Stimulated activated naive CD4-positive, alpha-beta T cell treated with Interleukin-2 at 50 U/mL for 16 hours (primary cell): Measurements from ENCODE around the gene CCDC85A.

ENCODE experiments used
- DNase-seq: peaks from one replicate; lab custom pipeline; 2025; lab: John Stamatoyannopoulos, UW

Gene CCDC85A

DNA sequence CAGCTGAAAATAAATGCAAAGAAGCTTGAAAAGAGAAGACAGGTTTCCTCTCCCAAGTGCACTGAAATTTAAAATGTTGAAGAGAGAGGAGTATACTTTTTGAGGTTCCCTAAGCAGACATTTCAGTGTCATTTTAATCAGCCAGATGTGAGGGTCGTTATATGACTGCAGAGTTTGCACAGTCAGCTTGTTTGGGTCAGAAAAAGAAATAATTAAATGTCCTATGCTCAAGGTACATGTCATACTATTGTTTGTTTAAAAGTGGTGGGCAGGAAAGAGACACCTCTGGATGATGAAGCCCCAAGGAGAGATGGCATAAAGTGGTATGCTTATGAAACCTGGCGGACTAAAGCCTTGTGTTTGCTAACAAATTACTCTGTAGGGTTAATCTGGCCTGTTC, 55.2 kb downstream of the CCDC85A start:
- no peak for DNase-seq

GRCh38 chr2:56239437-56239836, 55.6 kb downstream of the CCDC85A start:
- no peak for DNase-seq

DNA sequence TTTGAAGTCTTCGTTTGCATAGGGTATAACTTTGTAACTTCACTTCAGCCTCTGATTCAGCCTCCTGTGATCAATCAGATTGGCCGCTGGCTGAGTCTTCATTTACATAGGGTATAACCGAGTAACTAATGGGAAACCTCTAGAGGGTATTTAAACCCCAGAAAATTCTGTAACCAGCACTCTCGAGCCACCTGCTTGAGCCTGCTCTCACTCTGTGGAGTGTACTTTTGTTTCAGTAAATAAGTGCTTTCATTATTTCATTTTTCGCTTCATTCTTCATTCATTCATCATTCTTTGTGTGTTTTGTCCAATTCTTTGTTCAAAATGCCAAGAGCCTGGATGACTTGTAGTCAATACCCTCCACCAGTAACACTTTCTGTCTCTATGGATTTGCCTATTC, 56.4 kb downstream of the CCDC85A start:
- DNase-seq, result no peak

DNA sequence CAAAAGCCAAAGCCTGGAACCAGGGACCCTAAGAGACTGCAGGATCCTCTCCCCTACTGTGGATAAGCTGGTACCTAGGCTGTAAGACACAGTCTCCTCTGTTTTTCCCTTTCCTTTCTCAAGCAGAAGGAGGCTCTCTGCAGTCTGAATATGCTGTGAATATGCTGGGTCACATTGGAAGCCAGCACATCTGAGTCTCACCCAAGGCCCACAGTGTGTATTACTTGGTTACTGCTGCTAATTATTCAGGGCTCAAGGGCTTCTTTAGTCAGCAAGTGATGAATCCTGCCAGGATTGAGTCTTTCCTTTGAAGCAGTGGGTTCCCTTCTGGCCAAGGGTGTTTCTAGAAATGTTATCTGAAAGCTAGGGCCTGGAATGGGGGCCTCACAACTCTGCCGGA, 60.7 kb downstream of the CCDC85A start:
- DNase-seq, result no peak

GRCh38 chr2:56244911-56245530, 61.2 kb downstream of the CCDC85A start:
- DNase-seq, result no peak

- no peak for DNase-seq
These were observed 65.4 kb downstream of the CCDC85A start for GRCh38 chr2:56248965-56249742.

DNA sequence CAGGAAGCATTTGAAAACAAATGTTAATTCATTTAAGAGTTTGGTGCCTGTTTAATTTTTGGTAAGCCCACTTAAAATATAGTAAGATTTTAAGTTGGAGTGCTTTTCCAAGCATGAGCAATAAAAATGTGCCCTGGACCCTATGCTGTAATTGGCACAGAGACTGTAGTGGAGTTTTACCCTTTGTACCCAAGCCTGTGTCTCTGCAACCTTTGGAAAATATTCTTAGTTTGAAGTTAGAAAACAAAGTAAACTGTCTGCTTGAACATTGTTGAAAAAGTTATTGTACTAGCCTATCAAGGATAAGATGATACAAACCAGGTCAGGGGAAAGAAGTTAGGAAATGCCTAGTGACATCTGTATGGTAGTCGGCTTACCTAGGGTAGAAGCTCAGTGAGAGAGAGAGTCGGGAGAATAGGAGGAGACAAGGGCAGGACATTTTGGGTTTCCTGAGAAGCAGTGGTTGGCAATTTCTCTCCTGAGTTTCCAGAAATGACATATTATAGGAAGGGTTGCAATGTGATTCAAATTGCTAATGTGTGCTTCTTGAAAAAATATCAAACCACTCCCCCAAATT, 66.5 kb downstream of the CCDC85A start:
- no peak for DNase-seq

DNA sequence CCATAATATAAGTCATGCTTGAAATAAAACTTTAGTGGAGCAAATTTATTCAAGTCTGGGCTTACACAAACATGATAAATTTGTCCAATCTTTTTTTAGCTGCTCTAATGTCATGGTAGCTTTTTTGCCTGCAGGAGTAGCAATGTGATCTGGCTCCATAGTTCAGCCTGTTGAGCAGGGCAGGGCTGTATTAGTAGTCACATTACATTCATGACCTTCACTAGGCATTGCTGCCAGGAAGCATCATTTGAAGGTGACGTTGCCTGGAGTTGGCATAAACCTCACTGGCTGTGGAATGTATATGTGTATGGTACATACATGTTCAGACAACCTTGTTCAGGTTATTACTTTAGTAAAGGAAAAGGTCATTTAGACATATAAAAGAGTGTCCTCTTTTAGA, 76.6 kb downstream of the CCDC85A start:
- DNase-seq, result no peak

DNA sequence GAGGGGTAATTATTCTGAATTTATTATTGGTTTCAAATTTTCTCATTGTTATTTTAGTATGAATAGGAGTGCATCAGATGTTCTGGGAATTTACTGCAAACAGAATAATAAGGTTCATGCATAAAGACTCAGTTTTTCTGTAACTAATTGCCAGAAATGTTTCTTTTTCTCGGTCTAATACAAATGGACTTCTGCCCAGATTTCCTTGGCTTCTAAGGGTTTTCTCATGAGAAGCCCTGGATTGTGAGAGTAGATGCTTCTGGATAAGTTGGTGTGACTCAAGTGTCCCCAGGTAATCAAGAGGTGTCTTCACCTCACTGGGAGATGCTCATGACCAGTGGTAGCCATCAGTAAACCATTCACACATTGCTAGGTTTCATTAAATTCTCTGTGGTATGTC, 78.5 kb downstream of the CCDC85A start:
- DNase-seq, result no peak

DNA sequence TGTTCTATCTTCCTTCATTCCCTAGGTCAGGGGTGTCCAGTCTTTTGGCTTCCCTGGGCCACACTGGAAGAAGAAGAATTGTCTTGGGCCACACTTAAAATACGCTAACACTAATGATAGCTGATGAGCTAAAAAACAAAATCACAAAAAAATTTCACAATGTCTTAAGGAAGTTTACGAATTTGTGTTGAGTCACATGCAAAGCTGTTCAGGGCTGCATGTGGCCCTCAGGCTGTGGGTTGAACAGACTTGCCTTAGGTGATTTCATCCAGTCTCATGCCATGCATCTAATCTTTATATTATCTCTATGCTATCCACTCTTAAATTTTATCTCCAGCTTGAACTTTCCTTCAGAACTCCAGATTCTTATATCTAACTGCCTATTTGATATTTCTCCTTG, 80.1 kb downstream of the CCDC85A start:
- no peak for DNase-seq

DNA sequence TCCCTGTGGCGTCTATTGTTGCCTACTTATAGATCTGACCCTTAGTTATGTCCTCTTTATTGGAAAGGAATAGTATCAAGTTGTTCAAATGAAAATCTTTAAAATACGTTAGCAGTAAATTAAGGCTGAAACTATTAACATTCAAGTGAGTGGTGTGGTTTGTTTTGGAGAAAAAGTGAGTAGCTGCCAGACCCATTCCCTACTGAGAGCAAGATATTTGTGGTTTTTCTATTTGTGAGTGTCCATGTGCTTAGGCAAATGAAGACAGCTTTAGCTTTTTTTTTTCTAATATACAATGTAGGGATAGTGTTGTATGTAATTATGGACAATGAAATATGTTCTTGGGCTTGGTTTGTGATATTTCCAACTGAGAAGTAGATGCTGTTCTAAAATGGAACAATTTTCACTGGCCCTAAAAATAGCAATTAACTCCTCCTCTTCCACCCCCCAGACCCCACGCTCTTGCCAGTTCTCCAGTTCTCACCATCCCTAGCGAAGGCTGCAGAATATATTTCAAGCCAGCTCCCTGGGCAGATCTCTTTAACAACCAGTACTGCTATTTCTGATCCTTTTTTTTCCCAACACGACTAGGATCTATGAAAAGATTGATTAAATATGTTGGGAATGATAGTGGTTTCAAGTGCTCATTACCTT, 83.1 kb downstream of the CCDC85A start:
- no peak for DNase-seq

- no peak for DNase-seq
These were observed 83.6 kb downstream of the CCDC85A start for GRCh38 chr2:56267415-56267788.

DNA sequence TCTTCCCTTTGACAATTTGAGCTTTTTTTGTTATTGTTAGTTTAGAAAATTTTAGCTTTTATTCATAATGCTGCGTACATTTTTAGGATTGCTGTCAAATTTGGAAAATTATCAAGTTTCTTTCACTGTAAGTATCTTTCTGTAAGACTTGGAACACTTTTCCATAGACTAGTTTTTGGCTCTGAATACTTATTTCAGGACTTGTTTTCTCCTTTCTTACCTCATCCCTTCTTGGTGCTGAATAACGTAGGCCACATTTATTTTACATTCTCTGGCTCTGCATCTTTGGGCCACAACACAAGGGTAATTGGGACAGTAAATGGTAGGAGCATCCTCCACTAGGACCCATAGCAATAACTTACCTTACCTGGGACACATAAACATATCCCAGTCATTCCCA, 85.1 kb downstream of the CCDC85A start:
- DNase-seq, result no peak

GRCh38 chr2:56271275-56271674, 87.5 kb downstream of the CCDC85A start:
- DNase-seq, result no peak

- no peak for DNase-seq
These were observed 101.4 kb downstream of the CCDC85A start for GRCh38 chr2:56285224-56285623.

- no peak for DNase-seq
These were observed 103.1 kb downstream of the CCDC85A start for GRCh38 chr2:56286936-56287335.

DNA sequence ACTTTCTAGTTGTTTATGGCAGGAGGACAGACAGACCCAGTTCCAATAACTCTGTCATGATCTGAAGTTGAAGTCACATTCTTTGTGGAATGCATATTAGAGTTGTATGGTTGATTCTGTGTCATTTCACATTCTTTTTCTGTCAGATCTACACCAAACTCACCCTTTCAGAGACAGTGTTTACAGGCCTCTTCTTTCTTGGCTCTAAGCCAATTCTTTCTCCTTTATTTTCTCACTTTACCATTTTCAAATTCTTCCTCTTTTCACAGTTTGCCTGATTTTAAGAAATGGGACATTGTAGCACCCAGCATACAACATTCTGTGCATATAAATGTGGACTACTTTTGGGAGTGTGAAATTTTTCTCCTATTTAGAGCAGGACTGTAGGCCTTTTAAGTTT, 103.7 kb downstream of the CCDC85A start:
- DNase-seq, result no peak

- no peak for DNase-seq
These were observed 104.2 kb downstream of the CCDC85A start for GRCh38 chr2:56287974-56288373.

- DNase-seq, result no peak
These were observed 105.2 kb downstream of the CCDC85A start for GRCh38 chr2:56288838-56289580.

GRCh38 chr2:56291711-56292110, 107.9 kb downstream of the CCDC85A start:
- no peak for DNase-seq

DNA sequence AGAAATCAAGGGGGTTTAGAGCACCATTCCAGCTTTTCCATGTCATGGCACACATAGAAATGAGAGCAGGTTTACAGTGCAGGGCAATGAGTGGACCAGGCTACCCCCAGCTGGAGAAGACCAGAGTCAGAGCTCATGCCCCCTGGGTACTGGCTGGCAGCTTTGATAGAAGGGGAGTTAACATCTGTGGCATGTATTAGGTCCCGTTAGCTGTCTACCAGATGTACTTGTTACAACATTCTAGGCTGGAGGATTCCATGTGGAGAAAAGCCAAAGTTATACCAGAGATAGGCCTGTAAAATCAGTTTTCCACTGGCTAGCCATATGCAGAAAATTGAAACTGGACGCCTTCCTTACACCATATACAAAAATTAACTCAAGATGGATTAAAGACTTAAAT, 109.2 kb downstream of the CCDC85A start:
- DNase-seq, result no peak

DNA sequence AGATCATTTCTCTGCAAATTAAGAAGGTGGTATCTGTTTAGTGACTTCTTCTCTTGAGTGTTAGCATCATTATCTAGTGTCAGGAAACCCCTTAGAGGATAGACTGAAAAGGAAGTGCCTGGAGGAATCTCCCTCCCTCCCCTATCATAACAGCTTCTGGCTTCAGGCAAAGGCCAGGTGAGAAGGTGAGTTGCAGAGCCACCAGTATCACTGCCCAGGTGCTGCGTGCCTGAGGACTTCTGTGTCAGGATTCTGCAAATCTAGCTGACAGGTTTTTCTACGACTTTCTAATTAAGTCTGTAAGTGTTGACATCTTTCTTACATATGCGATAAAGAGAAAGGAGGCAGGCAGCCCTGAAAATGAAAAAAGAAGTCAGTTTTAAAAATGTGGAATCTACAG, 111.9 kb downstream of the CCDC85A start:
- no peak for DNase-seq
